Measurements from ENCODE around the gene ETFDH. TPM values are rescaled to one million over a fixed set of nuclear protein-coding genes. Genes with fewer than 3 reads are reported as not detected.
A peak's percentile ranks its signal among the peaks of the same experiment; 100 is the strongest.
"Not testable (repeated sequence)": the region's sequence is repeated elsewhere in the genome, so short reads cannot be mapped to it uniquely, and the experiment has no call there.

The ETFDH gene
- total RNA-seq, 1 donor from 2014 or later = 20.8 TPM

DNA sequence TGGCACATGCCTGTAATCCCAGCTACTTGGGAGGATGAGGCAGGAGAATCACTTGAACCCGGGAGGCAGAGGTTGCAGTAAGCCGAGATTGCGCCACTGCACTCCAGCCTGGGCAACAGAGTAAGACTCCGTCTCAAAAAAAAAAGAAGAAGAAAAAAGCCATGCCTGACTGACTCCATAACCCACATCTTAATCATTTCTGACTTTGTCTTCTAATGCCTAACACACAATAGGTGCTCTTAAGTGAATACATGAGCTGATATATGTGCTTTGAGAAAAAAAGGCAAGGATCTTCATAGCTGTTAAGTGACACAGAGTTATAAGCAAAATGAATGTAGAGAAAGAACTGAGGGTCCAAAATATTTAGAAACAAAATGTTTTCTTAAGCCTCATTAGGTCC lies 40.5 kb downstream of the ETFDH start:
- H3K27ac Mint-ChIP-seq; H3K4me1 Mint-ChIP-seq; intact Hi-C loops (cut with micrococcal nuclease); H3K4me3 Mint-ChIP-seq; DNase-seq; H3K9me3 Mint-ChIP-seq; H3K27me3 Mint-ChIP-seq: not testable (repeated sequence)
- H3K36me3 Mint-ChIP-seq (ENCODE audit: low read depth) = peaks cover 68% of the 10 kb centered on the region

GRCh38 chr4:158714937-158715336 lies 42.8 kb downstream of the ETFDH start:
- Mint-ChIP-seq H3K9me3 (no peaks in the 10 kb centered on the region), H3K4me1 (peaks cover 19% of the 10 kb centered on the region), H3K4me3 (no peak overlapping the region), H3K27ac (no peak overlapping the region), H3K27me3 (no peaks in the 10 kb centered on the region), H3K36me3 (ENCODE audit: low read depth) (peaks cover 81% of the 10 kb centered on the region)
- intact Hi-C loops (cut with micrococcal nuclease) = no loop called here
- DNase-seq = no peak

- Mint-ChIP-seq H3K27ac (no peak overlapping the region), H3K36me3 (ENCODE audit: low read depth) (peaks cover 78% of the 10 kb centered on the region), H3K4me3 (no peak overlapping the region), H3K27me3 (no peaks in the 10 kb centered on the region), H3K9me3 (no peaks in the 10 kb centered on the region), H3K4me1 (peaks cover 21% of the 10 kb centered on the region)
- DNase-seq = no peak
- intact Hi-C loops (cut with micrococcal nuclease) = no loop called here
Measured at GRCh38 chr4:158715802-158716201, 43.7 kb downstream of the ETFDH start.

DNA sequence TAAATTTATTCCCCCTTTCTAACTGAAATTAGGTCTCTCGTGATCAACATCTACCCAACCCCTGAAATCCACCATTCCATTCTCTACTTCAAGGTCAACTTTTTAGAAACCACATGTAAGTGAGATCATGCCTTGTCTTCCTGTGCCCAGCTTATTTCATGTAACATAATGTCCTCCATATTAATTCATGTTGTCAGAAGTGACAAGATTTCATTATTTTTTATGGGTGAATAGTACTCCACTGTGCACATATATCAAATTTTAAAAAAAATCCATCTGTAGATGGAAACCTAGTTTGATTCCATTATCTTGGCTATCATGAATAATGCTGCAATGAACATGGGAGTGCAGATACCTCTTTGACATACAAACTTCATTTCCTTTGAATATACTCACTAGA lies 49.6 kb downstream of the ETFDH start:
- Mint-ChIP-seq H3K4me1 (peaks cover 47% of the 10 kb centered on the region), H3K27ac (peak overlapping the region; percentile 80), H3K9me3 (peaks cover 3% of the 10 kb centered on the region), H3K27me3 (no peaks in the 10 kb centered on the region), H3K36me3 (ENCODE audit: low read depth) (peaks cover 54% of the 10 kb centered on the region), H3K4me3 (peak overlapping the region; percentile 95)
- DNase-seq = no peak
- intact Hi-C loops (cut with micrococcal nuclease) = loop anchor here (2.0 to 10.0 kb wide), 3 partner anchors 105 to 467 kb away; no protein-coding TSS in a partner anchor

DNA sequence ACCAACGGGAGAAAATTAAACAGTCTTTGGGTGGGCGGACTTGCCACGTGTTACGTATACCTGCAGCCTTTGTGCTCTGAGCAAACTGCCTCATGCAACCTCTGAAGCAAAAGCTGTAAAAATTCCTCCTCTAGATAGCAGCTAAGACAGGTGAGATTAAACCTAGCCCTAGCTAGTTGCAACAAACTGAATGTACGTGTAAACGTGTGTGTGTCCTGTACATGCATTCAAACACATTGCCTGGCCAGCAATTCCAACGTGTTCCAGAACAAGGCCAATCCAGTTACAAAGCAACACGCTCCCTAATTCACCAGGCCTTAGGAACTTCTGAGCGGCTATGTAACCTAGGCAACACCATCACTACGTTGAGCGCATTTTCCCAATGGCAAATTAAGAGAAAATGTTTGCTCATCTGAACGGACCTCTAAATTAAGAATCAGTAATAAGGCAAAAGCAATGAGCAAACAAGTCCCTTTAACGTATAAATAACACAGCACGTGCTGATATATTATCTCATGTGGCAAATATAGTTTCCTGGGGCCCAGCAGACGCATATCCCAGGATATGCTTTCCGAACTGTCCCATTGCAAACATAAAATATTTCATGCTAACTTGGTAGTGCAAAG lies 50.3 kb downstream of the ETFDH start:
- no peaks in the 10 kb centered on the region for H3K27me3 Mint-ChIP-seq
- peak; percentile 70 for DNase-seq
- H3K27ac Mint-ChIP-seq = peak overlapping the region; percentile 99
- H3K4me3 Mint-ChIP-seq = peak overlapping the region; percentile 95
- intact Hi-C loops (cut with micrococcal nuclease) = loop anchor here (2.0 to 10.0 kb wide), 3 partner anchors 104 to 468 kb away; no protein-coding TSS in a partner anchor
- H3K4me1 Mint-ChIP-seq = peaks cover 49% of the 10 kb centered on the region
- H3K36me3 Mint-ChIP-seq (ENCODE audit: low read depth) = peaks cover 49% of the 10 kb centered on the region
- peaks cover 3% of the 10 kb centered on the region for H3K9me3 Mint-ChIP-seq

- intact Hi-C loops (cut with micrococcal nuclease) = loop anchor here (1.0 to 10.0 kb wide), 7 partner anchors 46 to 483 kb away; partner anchors contain the start of genes C4orf46, FNIP2 and RAPGEF2
- H3K9me3 Mint-ChIP-seq = peaks cover 3% of the 10 kb centered on the region
- peaks cover 45% of the 10 kb centered on the region for H3K4me1 Mint-ChIP-seq
- peak; percentile 96 for DNase-seq
- H3K4me3 Mint-ChIP-seq = peak within 1 kb of the TSS; percentile 95
- H3K36me3 Mint-ChIP-seq (ENCODE audit: low read depth) = peaks cover 42% of the 10 kb centered on the region
- H3K27ac Mint-ChIP-seq = peak within 1 kb of the TSS; percentile 99
- no peaks in the 10 kb centered on the region for H3K27me3 Mint-ChIP-seq
Measured at GRCh38 chr4:158722917-158723793, 51.1 kb downstream of the ETFDH start, which contains the start of gene PPID. PPID (minus strand) TSS chr4:158723396; CDS start chr4:158723288, 108 bp downstream.

DNA sequence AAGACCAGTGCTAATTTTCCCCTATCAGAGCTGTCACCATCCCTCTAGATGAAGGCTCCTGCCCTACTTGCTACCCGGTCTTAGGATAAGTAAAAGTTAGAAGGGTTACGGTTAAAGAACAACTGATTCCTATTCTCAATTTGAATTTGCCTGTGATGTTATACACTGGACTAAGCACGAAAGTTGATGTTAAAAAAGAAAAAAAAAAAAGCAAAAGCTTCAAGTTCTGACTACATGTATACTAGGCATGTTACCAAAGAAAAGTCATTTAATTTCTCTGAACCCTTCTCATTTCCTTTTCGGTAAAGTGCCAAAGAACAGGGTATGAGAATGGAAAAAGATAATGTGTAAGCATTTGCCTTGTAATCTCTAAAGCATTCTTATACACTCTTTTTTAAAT lies 52.5 kb downstream of the ETFDH start:
- DNase-seq = no peak
- intact Hi-C loops (cut with micrococcal nuclease) = loop anchor here (5.0 to 10.0 kb wide), 2 partner anchors 470 to 723 kb away; no protein-coding TSS in a partner anchor
- no peaks in the 10 kb centered on the region for H3K27me3 Mint-ChIP-seq

GRCh38 chr4:158726633-158727032 lies 54.5 kb downstream of the ETFDH start:
- peak; percentile 51 for DNase-seq
- Mint-ChIP-seq H3K9me3 (peaks cover 1% of the 10 kb centered on the region), H3K36me3 (ENCODE audit: low read depth) (peaks cover 11% of the 10 kb centered on the region), H3K4me1 (peaks cover 44% of the 10 kb centered on the region), H3K4me3 (no peak overlapping the region), H3K27me3 (peaks cover 2% of the 10 kb centered on the region), H3K27ac (no peak overlapping the region)
- intact Hi-C loops (cut with micrococcal nuclease) = loop anchor here (5.0 to 10.0 kb wide), 2 partner anchors 472 to 721 kb away; no protein-coding TSS in a partner anchor

More for the DNA sequence above, 52.5 kb downstream of the ETFDH start:
- H3K4me1 Mint-ChIP-seq = peaks cover 51% of the 10 kb centered on the region
- peaks cover 3% of the 10 kb centered on the region for H3K9me3 Mint-ChIP-seq
- peak overlapping the region; percentile 72 for H3K27ac Mint-ChIP-seq
- peaks cover 27% of the 10 kb centered on the region for H3K36me3 Mint-ChIP-seq (ENCODE audit: low read depth)
- peak overlapping the region; percentile 95 for H3K4me3 Mint-ChIP-seq

DNA sequence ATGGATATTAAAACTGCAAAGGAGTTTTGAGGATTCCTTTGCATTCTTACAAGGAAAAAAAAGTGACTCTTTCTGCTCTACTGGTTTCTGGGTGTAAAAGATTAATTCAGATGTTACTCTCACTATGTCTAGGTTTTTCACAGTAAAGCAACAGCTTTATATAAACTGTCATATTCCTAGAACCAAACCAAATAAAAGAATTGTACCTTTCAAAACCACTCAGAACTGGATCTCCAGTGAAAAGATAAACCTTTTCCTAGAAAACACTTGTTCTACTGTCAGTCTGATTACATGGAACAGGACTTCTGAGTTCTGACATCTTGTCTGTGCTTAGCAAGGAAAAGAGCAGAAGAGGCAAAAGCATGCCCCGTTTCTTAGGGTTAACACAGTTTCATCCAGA lies 56.1 kb downstream of the ETFDH start:
- Mint-ChIP-seq H3K36me3 (ENCODE audit: low read depth) (no peaks in the 10 kb centered on the region), H3K4me1 (peaks cover 36% of the 10 kb centered on the region), H3K9me3 (no peaks in the 10 kb centered on the region), H3K4me3 (no peak overlapping the region), H3K27ac (no peak overlapping the region), H3K27me3 (peaks cover 10% of the 10 kb centered on the region)
- intact Hi-C loops (cut with micrococcal nuclease) = loop anchor here (5.0 to 10.0 kb wide), 2 partner anchors 473 to 719 kb away; no protein-coding TSS in a partner anchor
- peak; percentile 48 for DNase-seq

- no peaks in the 10 kb centered on the region for H3K9me3 Mint-ChIP-seq
- H3K27me3 Mint-ChIP-seq = peaks cover 13% of the 10 kb centered on the region
- peak; percentile 85 for DNase-seq
- intact Hi-C loops (cut with micrococcal nuclease) = loop anchor here (1.0 to 10.0 kb wide), 4 partner anchors 120 to 717 kb away; no protein-coding TSS in a partner anchor
- no peaks in the 10 kb centered on the region for H3K36me3 Mint-ChIP-seq (ENCODE audit: low read depth)
- peaks cover 26% of the 10 kb centered on the region for H3K4me1 Mint-ChIP-seq
- no peak overlapping the region for H3K27ac Mint-ChIP-seq
- no peak overlapping the region for H3K4me3 Mint-ChIP-seq
Measured at GRCh38 chr4:158729716-158730559, 57.8 kb downstream of the ETFDH start.

GRCh38 chr4:158738866-158739265 lies 66.8 kb downstream of the ETFDH start:
- Mint-ChIP-seq H3K27me3 (peaks cover 6% of the 10 kb centered on the region), H3K27ac (no peak overlapping the region), H3K9me3 (no peaks in the 10 kb centered on the region), H3K4me3 (no peak overlapping the region), H3K36me3 (ENCODE audit: low read depth) (no peaks in the 10 kb centered on the region), H3K4me1 (no peaks in the 10 kb centered on the region)
- intact Hi-C loops (cut with micrococcal nuclease) = no loop called here
- no peak for DNase-seq

- Mint-ChIP-seq H3K4me1 (no peaks in the 10 kb centered on the region), H3K27me3 (peaks cover 6% of the 10 kb centered on the region), H3K36me3 (ENCODE audit: low read depth) (no peaks in the 10 kb centered on the region), H3K9me3 (no peaks in the 10 kb centered on the region), H3K27ac (no peak overlapping the region), H3K4me3 (no peak overlapping the region)
- peak; percentile 38 for DNase-seq
- intact Hi-C loops (cut with micrococcal nuclease) = no loop called here
Measured at GRCh38 chr4:158739600-158739999, 67.5 kb downstream of the ETFDH start.

GRCh38 chr4:158741326-158742021 lies 69.4 kb downstream of the ETFDH start:
- Mint-ChIP-seq H3K27ac (no peak overlapping the region), H3K27me3 (peaks cover 6% of the 10 kb centered on the region), H3K4me3 (no peak overlapping the region), H3K9me3 (no peaks in the 10 kb centered on the region), H3K36me3 (ENCODE audit: low read depth) (no peaks in the 10 kb centered on the region), H3K4me1 (no peaks in the 10 kb centered on the region)
- intact Hi-C loops (cut with micrococcal nuclease) = no loop called here
- DNase-seq = no peak

Data from activated CD4-positive, alpha-beta T cell treated with anti-CD3 and anti-CD28 coated beads, Interleukin-2, amount 10 ng/mL, durations not matched to agents 24 days and 14 days (primary cell).